GM21825 (cell line): ENCODE measurements around the gene OR10G4.
"Not testable (repeated sequence)": the region's sequence is repeated elsewhere in the genome, so short reads cannot be mapped to it uniquely, and the experiment has no call there.

Experiments
- ATAC-seq: cut with Tn5 transposase; IDR thresholded peaks from one replicate; pipeline ENCODE4 v1.9.1; 2021; ENCODE audit warnings: mild to moderate bottlenecking, moderate library complexity; ENCODE audit not compliant: unreplicated experiment

Gene OR10G4, protein sequence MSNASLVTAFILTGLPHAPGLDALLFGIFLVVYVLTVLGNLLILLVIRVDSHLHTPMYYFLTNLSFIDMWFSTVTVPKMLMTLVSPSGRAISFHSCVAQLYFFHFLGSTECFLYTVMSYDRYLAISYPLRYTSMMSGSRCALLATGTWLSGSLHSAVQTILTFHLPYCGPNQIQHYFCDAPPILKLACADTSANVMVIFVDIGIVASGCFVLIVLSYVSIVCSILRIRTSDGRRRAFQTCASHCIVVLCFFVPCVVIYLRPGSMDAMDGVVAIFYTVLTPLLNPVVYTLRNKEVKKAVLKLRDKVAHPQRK

DNA sequence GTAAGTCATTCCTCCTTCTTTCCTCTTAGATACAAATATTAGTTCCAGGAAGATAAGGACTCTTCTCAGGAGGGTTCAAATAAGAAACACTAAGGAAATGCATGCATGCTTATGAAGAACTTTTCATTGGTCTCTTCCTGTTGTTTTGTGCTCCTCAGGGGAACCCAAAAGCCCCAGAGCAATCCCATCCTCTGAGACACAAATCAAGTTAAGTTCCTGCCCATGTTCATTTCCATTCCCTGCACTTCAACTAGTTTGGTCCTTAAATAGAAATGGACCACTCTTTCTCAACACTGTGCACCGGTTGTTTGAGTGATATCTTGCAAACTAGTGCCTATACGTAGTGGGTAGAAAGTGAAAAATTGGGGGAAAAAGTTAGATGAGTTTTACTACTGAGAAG is at the start of gene OR10G4:
OR10G4 (plus strand) TSS at position 301 of the 400 bp plus-strand sequence. CDS start 2,578 bp downstream, outside the sequence.
- no peak for ATAC-seq

- ATAC-seq: no peak
Observed at GRCh38 chr11:123973816-123974215, 39.0 kb upstream of the OR10G4 start.

DNA sequence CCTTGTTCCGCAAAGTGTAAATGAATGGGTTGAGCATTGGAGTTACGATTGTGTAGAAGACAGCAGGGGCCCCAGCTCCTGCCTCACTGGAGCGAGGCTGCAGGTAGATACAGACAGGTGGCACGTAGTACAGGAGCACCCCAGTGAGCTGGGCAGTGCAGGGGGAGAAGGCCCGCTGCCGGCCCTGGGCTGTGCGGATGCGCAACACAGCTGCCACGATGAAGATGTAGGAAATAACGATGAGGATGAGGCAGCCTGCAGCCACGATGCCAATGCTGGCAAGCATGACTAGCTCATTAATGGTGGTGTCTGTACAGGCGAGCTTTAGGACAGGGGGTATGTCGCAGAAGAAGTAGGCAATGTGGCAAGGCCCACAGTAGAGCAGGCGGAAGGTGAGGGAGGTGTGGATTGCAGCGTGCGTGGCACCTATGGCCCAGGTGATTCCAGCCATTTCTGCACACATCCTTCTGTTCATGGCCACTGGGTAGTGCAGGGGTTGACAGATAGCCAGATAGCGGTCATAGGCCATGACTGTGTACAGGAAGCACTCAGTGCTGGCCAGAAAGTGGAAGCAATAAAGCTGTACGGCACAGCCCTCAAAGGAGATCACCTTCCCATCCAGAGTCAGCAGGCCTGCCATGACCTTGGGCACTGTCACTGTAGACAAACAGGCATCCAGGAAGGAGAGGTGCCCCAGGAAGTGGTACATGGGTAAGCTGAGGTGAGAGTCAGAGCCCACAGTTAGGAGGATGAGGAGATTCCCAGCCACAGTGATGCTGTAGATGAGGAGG is 35.8 kb upstream of the OR10G4 start:
- no peak for ATAC-seq

DNA sequence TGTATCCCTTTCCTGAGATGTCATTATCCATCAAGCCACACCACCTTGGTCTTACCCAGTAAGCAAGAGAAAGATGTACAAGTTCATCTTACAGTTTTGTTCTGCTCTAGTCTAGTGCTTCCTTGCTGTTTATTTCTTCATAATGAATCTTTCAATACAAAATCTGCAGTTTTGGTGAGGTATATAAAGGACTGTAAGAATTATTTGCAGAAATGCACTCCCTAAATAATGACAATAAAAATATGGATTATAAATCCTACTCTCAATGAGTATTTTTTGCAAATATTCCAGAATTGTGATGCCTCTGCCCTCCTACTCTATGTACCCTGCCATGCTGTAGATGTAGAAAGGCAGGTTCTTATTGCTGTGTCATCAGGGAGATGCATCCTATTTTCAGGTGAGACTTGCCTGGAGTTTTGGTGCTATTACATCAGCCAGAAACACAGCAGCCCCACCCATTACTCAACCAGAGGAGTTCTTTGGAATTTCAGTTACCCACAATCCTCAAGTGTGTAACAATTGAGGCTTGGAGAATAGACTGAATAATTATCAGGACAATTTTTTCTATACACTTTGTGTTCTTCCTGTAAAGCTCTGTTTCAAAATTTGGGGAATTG is 35.0 kb upstream of the OR10G4 start, which contains the start of gene OR10S1:
OR10S1 (minus strand) TSS at position 51 of the 617 bp plus-strand sequence. CDS start 117 bp downstream, outside the sequence.
- ATAC-seq: no peak

DNA sequence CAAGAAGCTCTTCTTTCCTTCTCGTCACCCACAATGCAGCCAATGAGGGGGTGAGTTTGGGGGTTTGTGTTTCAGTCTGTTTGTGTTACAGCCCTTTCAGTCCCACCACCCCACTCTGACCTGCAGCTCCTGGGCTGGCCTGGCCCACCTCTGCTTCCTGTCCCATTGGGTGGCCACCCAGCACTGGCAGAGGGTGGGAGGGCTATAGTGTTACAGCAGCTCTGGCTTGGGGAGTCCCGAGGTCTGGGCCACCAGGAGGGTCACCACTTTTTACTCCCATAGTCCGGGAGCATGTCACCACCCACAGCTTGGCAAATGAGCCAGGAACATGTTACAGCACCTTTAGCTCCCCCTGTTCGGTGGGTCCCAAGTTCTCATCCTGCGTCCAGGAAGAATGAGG is 33.5 kb upstream of the OR10G4 start:
- no peak for ATAC-seq

DNA sequence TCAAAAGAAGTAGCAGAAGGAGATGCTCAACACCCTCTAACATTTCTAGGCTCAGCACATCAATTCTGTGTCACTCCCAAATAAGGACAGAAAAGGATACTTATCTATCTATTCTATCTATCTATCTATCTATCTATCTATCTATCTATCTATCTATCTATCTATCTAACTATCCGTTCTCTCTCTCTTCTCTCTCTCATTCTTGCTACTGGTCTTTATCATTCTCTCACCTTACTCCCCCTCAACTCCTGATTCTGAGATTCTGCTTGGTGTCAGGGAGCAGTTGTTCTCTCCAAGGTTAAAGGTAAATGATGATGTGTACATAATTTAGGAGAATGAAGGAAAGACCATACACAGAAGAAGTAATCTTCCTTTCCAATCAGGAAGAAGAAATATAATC is 17.7 kb upstream of the OR10G4 start, which contains the start of gene OR10G6:
OR10G6 (minus strand) TSS at position 43 of the 400 bp plus-strand sequence; CDS start at position 43, 0 bp downstream.
- ATAC-seq: no peak

DNA sequence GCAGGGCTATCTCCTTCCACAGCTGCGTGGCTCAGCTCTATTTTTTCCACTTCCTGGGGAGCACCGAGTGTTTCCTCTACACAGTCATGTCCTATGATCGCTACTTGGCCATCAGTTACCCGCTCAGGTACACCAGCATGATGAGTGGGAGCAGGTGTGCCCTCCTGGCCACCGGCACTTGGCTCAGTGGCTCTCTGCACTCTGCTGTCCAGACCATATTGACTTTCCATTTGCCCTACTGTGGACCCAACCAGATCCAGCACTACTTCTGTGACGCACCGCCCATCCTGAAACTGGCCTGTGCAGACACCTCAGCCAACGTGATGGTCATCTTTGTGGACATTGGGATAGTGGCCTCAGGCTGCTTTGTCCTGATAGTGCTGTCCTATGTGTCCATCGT is 3.0 kb downstream of the OR10G4 start:
- ATAC-seq: not testable (repeated sequence)

DNA sequence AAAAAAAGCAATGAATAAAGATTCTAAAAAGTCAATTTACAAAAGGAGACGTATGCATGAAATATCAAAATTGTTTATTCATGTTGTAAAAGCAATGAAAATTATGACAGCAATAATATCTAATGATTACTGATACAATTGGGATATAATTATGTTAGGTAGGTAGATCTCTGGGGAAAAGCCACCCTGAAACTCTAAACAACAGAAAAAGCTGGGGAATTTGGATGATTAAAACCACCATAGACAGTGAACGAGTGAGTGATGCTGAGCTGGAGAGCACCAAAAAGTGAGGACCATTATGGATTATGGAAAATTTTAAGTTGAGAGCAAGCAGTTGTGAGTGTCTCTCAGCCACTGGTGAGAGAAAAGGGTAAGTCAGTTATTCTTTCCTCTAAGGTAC is 13.7 kb downstream of the OR10G4 start, which contains the start of gene OR10G8:
OR10G8 (plus strand) TSS at position 301 of the 400 bp plus-strand sequence. CDS start 2,825 bp downstream, outside the sequence.
- ATAC-seq: no peak

- ATAC-seq: no peak
Observed at GRCh38 chr11:124036666-124037065, 23.9 kb downstream of the OR10G4 start.

GRCh38 chr11:124039557-124039956 is 26.8 kb downstream of the OR10G4 start:
- no peak for ATAC-seq

DNA sequence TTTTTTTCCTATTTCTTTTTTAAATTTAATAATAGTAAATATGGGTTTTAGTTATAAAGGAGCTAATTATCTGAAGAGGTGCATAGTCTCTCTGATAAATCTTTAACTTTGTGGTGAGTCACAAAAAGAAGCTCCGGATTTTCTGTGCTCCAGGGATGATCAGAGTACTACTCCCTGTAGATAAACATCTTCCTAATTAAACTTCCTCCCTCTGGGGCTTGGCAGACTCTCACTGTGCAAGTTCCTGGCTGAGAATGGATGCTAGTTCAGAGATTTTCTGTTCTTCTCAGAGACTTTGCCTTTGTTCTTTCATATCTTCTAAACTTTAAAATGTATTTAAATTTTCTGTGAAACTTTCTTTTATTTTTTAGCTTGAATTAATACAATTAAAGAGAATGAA is 28.5 kb downstream of the OR10G4 start, which contains the start of gene OR10G7:
OR10G7 (minus strand) TSS at position 72 of the 400 bp plus-strand sequence. CDS start 2,324 bp downstream, outside the sequence.
- no peak for ATAC-seq

- no peak for ATAC-seq
Observed at GRCh38 chr11:124043420-124043819, 30.6 kb downstream of the OR10G4 start.

- ATAC-seq: no peak
Observed at GRCh38 chr11:124050748-124051147, 38.0 kb downstream of the OR10G4 start.

GRCh38 chr11:124052966-124053365 is 40.2 kb downstream of the OR10G4 start:
- no peak for ATAC-seq
